Endothelial cell of umbilical vein (primary cell): ENCODE results near the gene TNFRSF8. TPM values are rescaled to one million over a fixed set of nuclear protein-coding genes. Genes with fewer than 3 reads are reported as not detected.

Experiments used
- BruUV-seq: library from RNA; stranded (reverse); fragments of 400-500 nt; replicated peaks from 2 replicates; lab custom pipeline; 2021; lab: Mats Ljungman, UMichigan
- CTCF ChIA-PET: fragments of 300-600, 350-600 bp; sonication (Branson Sonifier 250); formaldehyde crosslinking; loops from one replicate; lab custom pipeline; 2021; ENCODE audit warnings: antibody characterized with exemption, inconsistent platforms; lab: Charles Lee
- POLR2A ChIA-PET: fragments of 300-600, 350-600 bp; sonication (Branson Sonifier 250); formaldehyde crosslinking; loops from one replicate; lab custom pipeline; 2021; ENCODE audit warnings: antibody characterized with exemption, inconsistent platforms; lab: Charles Lee
- DNase-seq: peaks from one replicate; pipeline ENCODE4 v3.0.0-alpha.2; 2011; ENCODE audit warnings: low read depth, low spot score
- FAIRE-seq: peaks from 2 replicates; lab custom pipeline; 2011; peaks lifted over from hg19 to GRCh38; lab: Jason Lieb, UNC
- H2AFZ ChIP-seq: 2 replicates; pipeline ENCODE4 v1.6.0; 2012; ENCODE audit warnings: low read depth, low read length, control low read depth, inconsistent platforms
- H3K27ac ChIP-seq: 2 replicates; pipeline ENCODE4 v1.5.1; 2011; ENCODE audit warnings: low read depth, mild to moderate bottlenecking, control low read depth, low read length, moderate library complexity; ENCODE audit not compliant: insufficient read depth
- H3K27me3 ChIP-seq, 2 experiments: 2 replicates each; pipeline versions ENCODE4 v1.6.0 to v1.6.1; 2011; ENCODE audit warnings: low read length in 2 of 2, mixed read lengths in 1 of 2; ENCODE audit not compliant: control insufficient read depth in 2 of 2, insufficient read depth in 2 of 2
- H3K36me3 ChIP-seq, 2 experiments: 2 replicates in 1 of 2; 3 replicates in 1 of 2; pipeline ENCODE4 v1.5.1; 2011; ENCODE audit warnings: low read length in 2 of 2, mild to moderate bottlenecking in 1 of 2, moderate library complexity in 1 of 2; ENCODE audit not compliant: control insufficient read depth in 2 of 2, insufficient read depth in 2 of 2; ENCODE audit errors: extremely low read depth in 1 of 2
- H3K4me1 ChIP-seq: 3 replicates; pipeline ENCODE4 v1.5.1; 2011; ENCODE audit warnings: mild to moderate bottlenecking, low read length; ENCODE audit not compliant: control insufficient read depth, insufficient read depth; ENCODE audit errors: extremely low read depth
- H3K4me2 ChIP-seq: 2 replicates; pipeline ENCODE4 v1.6.1; 2011; ENCODE audit warnings: low read length, control low read depth, mixed read lengths; ENCODE audit not compliant: insufficient read depth
- H3K4me3 ChIP-seq, 3 experiments: fragments of 200-600 bp in 1 of 3; sonication (generic), shearing (Covaris generic) in 1 of 3; replicated peaks in 1 of 3; 2 replicates each; pipeline ENCODE4 v1.5.1; 2011 to 2016; ENCODE audit warnings: control low read depth in 3 of 3, low read length in 3 of 3, mild to moderate bottlenecking in 2 of 3, inconsistent platforms in 1 of 3, low read depth in 1 of 3, moderate library complexity in 1 of 3; ENCODE audit not compliant: insufficient read depth in 1 of 3
- H3K79me2 ChIP-seq: 2 replicates; pipeline ENCODE4 v1.6.0; 2012; ENCODE audit warnings: low read length, inconsistent platforms; ENCODE audit not compliant: control insufficient read depth, insufficient read depth
- H3K9ac ChIP-seq: replicated peaks from 2 replicates; pipeline ENCODE3; 2011; ENCODE audit warnings: low read length, control low read depth; ENCODE audit not compliant: insufficient read depth; ENCODE audit errors: extremely low read depth
- H3K9me1 ChIP-seq: replicated peaks from 3 replicates; pipeline ENCODE4 v1.6.0; 2011; ENCODE audit warnings: mild to moderate bottlenecking, low read length; ENCODE audit not compliant: control insufficient read depth, insufficient read depth; ENCODE audit errors: extremely low read depth
- H3K9me3 ChIP-seq: replicated peaks from 2 replicates; pipeline ENCODE4 v1.5.1; 2012; ENCODE audit warnings: low read length, inconsistent platforms; ENCODE audit not compliant: control insufficient read depth, insufficient read depth
- H4K20me1 ChIP-seq: replicated peaks from 2 replicates; pipeline ENCODE3; 2011; ENCODE audit warnings: mild to moderate bottlenecking, low read length; ENCODE audit not compliant: control insufficient read depth, insufficient read depth; ENCODE audit errors: extremely low read depth
- EZH2 ChIP-seq: IDR thresholded peaks from 2 replicates; pipeline ENCODE4 v1.6.1; 2012; ENCODE audit warnings: borderline replicate concordance, low read depth, mild to moderate bottlenecking, moderate library complexity, low read length, inconsistent platforms; ENCODE audit not compliant: severe bottlenecking
- GATA2 ChIP-seq: IDR thresholded peaks from 2 replicates; pipeline ENCODE4 v1.7.0; 2011; ENCODE audit warnings: low read depth, mild to moderate bottlenecking, moderate library complexity, mixed read lengths, low read length; ENCODE audit not compliant: insufficient read length, insufficient read depth
- dilution Hi-C: fragments of 300-500 bp; cut with MboI; formaldehyde crosslinking; loops from one replicate; pipeline ENCODE4 v1.15.0; 2019; ENCODE audit warnings: low sequenced_read_pairs; ENCODE audit not compliant: extremely low pct_ligation_motif_present
- intact Hi-C: fragments of 100-400 bp; cut with micrococcal nuclease; formaldehyde crosslinking; loops from one replicate; pipeline ENCODE4 v1.10.0; 2022
- polyA plus RNA-seq, 4 experiments: library from polyadenylated mRNA; depleted of rRNA in 3 of 4; stranded (reverse) in 3 of 4; unstranded in 1 of 4; fragments of >200 nt; gene quantifications; 2 replicates each; pipeline versions ENCODE4 v1.2.1 to v1.2.3, GENCODE V29; 2011 to 2012; ENCODE audit warnings: missing spikeins in 1 of 4
- total RNA-seq: library from RNA; stranded (reverse); gene quantifications from 2 replicates; pipeline ENCODE4 v1.2.3, GENCODE V29; 2021
- TF ChIP-seq, protein P1 (sequence below), 2 donors: IDR thresholded peaks; 1 replicate in 1 of 2; 2 replicates in 1 of 2; pipeline ENCODE4 v1.5.1; 2011; ENCODE audit warnings: low read length in 2 of 2, mild to moderate bottlenecking in 2 of 2, moderate library complexity in 2 of 2, control low read depth in 1 of 2, inconsistent platforms in 1 of 2, low read depth in 1 of 2; ENCODE audit not compliant: insufficient read depth in 1 of 2; ENCODE audit errors: extremely low read depth in 1 of 2

Gene TNFRSF8
- total and polyA plus RNA-seq, 2 donors (not counting 3 experiments of a cell fraction or from before 2014, with no cell fraction given): 0.47 TPM; not detected in 1

DNA sequence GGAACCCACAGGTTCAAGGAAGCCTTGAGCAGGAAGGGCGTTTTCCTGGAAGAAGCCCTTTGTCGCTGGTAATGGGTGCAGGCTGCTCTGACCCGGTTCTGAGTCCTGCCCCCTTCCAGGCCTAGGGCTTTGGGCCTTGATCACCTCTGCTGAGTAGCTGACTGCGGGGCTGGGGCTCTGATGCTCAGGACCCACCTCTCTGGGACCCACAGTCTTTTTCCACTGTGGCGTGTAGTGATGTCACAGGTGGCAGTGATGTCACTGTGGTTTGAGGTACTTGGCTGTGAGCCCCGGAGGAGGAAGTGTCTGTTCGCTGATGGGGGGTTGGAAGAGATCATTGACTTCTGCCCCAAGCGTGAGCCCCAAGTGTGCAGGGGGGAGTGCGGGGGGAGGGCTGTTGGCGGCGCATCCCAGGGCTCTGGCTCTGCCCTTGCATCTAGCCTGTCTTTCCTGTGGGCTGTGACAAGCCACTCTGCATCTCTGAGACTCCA is 110.6 kb downstream of the TNFRSF8 start:
- TF ChIP-seq GATA2: no peak
- TF ChIP-seq, protein P1, sequence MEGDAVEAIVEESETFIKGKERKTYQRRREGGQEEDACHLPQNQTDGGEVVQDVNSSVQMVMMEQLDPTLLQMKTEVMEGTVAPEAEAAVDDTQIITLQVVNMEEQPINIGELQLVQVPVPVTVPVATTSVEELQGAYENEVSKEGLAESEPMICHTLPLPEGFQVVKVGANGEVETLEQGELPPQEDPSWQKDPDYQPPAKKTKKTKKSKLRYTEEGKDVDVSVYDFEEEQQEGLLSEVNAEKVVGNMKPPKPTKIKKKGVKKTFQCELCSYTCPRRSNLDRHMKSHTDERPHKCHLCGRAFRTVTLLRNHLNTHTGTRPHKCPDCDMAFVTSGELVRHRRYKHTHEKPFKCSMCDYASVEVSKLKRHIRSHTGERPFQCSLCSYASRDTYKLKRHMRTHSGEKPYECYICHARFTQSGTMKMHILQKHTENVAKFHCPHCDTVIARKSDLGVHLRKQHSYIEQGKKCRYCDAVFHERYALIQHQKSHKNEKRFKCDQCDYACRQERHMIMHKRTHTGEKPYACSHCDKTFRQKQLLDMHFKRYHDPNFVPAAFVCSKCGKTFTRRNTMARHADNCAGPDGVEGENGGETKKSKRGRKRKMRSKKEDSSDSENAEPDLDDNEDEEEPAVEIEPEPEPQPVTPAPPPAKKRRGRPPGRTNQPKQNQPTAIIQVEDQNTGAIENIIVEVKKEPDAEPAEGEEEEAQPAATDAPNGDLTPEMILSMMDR (IDR thresholded peaks at IDR 0.05; ENCODE audit: extremely low read depth in 1 of 2, insufficient read depth in 1 of 2, low read depth in 1 of 2, low read length in 2 of 2): no peak
- TF ChIP-seq EZH2: no peak
- Histone ChIP-seq H3K36me3 (peaks cover 0 to 3% of the 10 kb centered on the region in 2 experiments), H3K4me3 (no peak overlapping the region), H2AFZ (no peak overlapping the region), H3K9me3 (no peaks in the 10 kb centered on the region), H3K4me2 (no peak overlapping the region), H3K79me2 (peaks cover 42% of the 10 kb centered on the region), H4K20me1 (no peaks in the 10 kb centered on the region), H3K9me1 (no peaks in the 10 kb centered on the region), H3K27ac (no peak overlapping the region), H3K9ac (no peak overlapping the region), H3K27me3 (no peaks in the 10 kb centered on the region), H3K4me1 (peaks cover 39% of the 10 kb centered on the region)
- intact Hi-C loops: no loop called here
- CTCF ChIA-PET: interaction anchor here (8.1 kb wide), 1 partner anchor 48 kb away, joined by 70 read pairs; no protein-coding TSS in a partner anchor
- POLR2A ChIA-PET: interaction anchor here (0.9 kb wide), 1 partner anchor 11 kb away, joined by 3 read pairs; no protein-coding TSS in a partner anchor
- dilution Hi-C loops: no loop called here
- FAIRE-seq (no peak), DNase-seq (no peak)
- BruUV-seq: no TSS peak
